ENCODE measurements around the gene SALL2.
A peak's percentile ranks its signal among the peaks of the same experiment; 100 is the strongest.
"Not testable (repeated sequence)": the region's sequence is repeated elsewhere in the genome, so short reads cannot be mapped to it uniquely, and the experiment has no call there.

The SALL2 gene

GRCh38 chr14:21525962-21526671, at the start of gene SALL2:
Gene SALL2 (minus strand): TSS chr14:21526346. CDS start chr14:21526127, 219 bp downstream.
- DNase-seq: peak; percentile 76

DNA sequence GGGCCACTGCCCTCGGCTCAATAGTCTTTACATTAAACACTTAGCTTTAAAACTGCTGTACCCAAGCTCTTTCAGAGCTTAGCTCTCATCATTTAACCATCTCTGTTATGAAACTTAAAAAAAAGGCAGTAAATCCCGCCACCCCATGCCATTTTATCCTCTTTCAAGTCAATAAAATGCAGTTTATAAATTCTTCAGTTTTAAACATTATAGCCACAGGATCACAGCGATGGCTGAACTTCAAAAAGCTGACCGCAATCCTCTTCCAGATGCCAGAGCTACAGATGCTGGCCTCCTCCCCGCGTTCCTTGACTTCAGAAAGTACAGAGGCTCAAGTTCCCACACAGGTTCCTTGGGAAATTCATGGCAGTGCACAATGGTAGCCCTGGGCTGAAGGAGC, 49.5 kb upstream of the SALL2 start:
- peak; percentile 8 for DNase-seq

DNA sequence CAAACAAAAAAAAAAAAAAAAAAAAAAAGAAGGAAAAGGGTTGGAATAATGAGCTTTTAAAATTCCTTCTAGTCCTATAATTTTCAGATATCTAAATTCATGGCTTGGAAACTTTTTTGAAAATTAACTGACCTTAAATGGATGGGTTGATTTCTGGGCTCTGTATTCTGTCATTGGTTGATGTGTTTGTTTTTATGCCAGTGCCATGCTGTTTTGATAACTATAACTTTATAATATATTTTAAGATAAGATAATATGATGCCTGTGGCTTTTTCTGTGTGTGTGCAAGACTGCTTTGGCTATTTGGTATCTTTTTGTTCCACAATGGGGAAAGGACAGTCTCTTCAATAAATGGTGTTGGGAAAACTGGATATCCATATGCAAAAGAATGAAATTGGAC, 46.5 kb upstream of the SALL2 start:
- no peak for DNase-seq

DNA sequence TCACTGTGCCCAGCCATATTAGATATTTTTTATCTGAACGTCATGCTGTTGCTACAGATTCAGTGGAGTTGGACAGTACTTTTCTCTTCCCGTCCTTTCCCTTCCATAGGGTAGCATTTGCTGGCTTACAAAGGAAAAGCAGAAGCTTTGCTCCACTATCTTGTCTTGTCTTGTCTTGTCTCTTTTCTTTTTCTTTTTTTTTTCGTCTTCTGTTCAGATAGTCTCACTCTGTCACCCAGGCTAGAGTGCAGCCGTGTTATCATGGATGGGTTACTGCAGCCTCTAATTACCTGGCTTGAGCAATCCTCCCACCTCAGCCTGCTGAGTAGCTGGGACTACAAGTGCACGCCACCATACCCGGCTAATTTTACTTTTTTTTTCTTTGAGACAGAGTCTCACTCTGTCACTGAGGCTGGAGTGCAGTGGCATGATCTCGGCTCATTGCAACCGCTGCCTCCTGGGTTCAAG, 32.6 kb upstream of the SALL2 start:
- no peak for DNase-seq

DNA sequence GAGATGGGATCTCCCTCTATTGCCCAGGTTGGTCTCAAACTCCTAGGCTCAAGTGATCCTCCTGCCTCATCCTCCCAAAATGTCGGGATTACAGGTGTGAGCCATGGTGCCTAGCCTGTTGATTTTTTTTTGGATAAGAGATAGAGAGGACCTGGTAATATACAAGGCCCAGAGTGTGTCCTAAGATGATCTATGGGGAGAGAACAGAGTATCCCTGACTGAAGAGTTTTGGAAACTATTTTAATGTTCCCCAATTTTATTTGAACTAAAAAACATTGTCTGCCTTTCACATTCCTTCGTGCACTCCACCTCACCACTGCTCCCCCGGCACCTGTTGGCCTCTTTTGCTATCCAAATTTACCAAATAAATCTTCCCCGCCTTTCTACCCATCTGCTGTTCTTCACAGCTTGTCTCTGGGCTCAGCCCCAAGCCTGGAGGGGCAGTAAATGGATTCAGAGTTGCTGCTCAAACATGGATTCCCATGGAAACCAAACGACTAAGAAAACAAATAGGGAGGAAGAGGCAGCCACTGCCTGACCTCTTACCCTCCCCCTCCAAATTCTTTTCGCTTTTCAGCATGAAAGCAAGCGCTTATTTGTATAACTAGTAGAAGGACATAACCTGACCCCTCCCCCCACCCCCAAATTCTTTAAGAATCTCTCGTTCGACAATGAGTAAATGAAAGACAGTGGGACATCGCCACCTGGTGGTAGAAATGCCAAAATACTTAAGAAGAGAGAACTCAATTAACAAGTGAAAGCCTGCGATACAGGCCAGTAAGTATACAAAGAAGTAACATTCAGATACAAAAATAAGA, 31.1 kb upstream of the SALL2 start:
- DNase-seq: peak; percentile 91

DNA sequence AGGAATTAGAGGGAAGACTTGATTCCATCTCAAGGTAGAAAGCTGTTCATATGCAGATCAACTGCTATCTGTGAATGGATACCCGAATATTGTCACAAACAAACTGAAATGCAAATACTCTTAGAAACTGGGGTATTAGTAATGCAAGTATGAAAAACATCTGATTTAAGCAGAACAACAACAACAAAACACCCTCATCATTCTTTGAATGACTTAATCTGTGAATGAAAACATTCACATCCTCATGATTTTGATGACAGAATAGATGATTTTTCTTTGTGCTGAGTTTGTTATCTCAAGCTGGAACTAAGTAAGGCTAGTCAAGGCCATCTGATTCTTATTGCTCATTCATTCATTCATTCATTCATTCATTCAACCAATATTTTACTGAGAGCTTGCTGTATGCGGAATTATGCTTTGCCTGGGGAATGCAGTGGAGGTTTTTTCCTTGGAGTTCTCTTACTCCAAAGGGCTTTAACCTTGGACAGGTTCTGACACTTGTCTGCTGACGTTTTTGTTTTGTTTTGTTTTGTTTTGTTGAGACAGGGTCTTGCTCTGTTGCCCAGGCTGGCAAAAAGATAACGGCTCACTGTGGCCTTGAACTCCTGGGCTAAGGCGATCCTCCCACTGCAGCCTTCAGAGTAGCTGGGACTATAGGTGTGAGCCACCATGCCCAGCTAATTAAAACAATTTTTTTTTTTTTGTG, 30.4 kb upstream of the SALL2 start:
- no peak for DNase-seq

DNA sequence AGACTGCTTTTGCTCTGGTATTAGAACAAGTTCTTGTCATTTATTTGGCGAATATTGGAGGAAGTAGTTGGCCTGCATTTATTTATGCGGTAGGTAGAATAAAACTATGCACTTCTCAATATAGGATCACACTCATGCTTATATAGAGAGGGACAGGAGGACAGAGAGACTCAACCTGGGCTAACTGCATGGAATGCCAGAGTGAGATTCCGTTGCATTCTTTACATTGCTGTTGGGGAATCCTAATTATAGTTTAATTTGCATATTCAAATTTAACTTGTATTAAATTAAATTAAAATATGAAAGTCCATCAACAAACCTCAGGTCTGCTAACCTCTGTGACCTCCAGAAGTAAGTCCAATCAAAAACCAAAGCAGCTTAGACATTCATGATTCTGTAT, 27.1 kb upstream of the SALL2 start:
- no peak for DNase-seq

GRCh38 chr14:21544588-21544987, 18.4 kb upstream of the SALL2 start:
- DNase-seq: not testable (repeated sequence)

GRCh38 chr14:21543963-21544362, 17.8 kb upstream of the SALL2 start:
- no peak for DNase-seq

DNA sequence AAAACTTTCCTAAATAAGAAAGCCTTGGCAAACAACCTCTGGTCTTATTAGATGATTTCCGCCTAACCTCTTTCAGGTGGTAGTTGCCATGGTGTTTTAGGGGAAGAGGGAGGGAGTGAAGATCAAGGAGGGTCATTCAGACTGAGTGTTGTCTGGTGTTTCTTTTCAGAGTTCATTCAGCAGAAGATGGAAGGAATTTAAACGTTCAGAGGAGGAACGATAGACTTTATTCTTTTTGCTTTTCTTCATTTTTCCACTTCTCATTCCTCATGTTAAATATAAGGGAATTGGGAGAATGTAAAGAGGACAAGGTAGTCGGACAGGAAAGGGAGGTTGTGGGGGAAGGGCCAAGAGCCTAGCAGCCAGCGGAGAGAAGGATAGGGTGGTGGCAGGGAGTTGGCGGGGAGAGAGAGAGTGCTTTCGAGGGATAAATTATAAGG, 17.4 kb upstream of the SALL2 start:
- no peak for DNase-seq

GRCh38 chr14:21541413-21542074, 15.4 kb upstream of the SALL2 start:
- DNase-seq: no peak

DNA sequence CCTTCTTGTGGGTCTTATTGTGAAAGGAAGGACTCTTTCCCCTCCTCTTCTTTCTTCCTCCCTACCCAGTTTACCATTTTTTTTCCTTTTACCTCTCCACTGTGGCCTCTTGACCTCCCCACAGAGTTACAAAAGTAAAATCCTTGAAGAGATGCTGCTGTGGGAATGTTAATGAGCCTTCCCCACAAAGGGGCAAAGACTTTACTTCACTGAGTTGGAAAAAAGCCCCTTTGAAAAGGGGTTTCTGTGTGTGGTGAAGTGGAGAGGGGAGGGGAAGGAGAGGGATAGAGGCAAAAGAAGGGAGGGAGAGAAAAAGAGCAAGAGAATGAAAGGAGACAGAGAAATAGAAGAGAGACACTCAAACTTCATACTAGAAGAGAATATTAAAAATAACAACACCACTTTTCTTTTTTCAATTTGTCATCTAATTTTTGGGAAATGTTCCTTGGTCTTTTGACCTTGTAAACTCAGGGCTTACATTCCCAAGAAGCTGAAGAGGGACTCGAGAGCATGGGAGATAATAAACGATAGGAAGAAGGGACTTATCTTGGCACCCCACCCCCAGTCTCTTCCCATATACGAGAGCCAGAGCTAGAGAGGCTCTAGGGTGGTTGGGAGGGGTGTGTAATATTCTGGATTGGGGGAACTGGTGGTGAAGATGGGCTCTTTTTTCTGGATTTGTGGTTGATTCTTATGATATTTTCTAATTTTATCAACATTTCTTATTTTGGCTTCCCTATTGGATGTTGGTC, 13.2 kb upstream of the SALL2 start:
- no peak for DNase-seq

- DNase-seq: no peak
Observed at GRCh38 chr14:21537090-21537424, 10.9 kb upstream of the SALL2 start.

DNA sequence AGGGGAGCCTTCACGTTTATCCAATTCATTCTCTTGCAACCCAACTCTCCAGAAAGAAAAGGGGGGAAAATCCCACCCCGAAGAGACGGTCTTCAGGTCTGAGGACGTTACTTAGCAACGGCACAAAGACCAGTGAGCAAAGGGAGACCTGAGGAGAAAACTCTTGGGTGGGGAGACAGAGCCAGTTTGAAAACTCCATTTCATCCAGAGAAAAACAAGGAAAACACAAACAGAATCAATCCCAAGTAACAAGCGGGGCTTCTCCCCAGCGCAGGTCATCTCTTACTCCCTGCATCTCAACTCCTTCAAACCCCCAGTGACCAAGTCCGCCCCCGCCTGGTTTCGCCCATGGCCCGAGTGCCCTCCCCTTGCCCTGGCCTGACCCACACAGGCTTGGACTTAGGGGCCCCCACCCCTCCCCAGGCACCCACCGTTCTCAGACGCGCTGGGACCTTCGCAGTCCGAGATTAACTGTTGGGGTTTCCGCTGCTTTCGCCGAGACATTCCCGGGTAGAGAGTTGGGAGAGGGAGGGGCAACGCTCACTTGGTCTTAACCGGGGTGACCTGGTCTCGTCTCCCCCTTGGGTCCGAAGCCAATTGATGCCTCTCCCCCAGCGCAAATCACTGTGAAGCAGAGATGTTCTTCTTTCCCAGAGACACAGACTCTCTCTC, 10.4 kb upstream of the SALL2 start:
- no peak for DNase-seq

DNA sequence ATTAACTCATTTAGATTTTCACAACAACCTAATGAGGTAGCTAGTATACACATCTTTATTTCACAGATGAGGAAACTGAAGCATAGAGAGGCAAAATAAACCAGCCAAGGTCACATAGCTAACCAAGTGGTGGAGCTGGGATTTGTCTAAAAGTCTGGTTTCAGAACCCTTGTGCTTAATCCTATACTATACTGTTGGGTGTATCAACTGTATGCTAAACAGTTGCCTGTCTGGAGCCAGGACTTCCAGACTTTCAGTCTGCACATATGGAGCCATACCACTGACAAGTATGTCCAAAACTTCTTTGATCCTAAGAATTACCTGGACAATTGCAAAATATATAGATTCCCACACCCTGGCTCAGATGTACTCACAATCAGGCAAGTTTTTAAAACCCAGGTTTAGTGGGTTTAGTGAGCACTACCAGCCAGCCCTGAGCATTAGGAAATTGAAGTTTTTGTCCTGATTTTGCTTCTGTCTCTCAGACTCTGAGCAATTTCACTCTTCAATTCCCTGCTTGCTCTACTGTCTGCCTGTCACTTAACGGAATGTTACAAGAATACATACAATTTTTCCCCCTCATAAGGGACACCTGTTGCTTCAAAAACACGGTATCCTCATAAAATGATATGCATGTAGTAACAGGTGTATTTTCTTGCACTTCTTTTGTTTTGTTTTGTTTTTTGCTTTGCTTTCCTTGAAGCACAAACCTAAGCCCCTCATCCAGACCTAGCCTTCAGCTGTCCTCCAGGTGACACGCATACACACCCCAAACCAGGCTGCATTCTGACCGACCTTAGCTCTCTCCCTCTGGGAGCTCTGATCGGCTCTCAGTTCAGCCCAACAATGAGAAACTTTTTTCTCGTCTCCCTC, 9.6 kb upstream of the SALL2 start:
- no peak for DNase-seq

DNA sequence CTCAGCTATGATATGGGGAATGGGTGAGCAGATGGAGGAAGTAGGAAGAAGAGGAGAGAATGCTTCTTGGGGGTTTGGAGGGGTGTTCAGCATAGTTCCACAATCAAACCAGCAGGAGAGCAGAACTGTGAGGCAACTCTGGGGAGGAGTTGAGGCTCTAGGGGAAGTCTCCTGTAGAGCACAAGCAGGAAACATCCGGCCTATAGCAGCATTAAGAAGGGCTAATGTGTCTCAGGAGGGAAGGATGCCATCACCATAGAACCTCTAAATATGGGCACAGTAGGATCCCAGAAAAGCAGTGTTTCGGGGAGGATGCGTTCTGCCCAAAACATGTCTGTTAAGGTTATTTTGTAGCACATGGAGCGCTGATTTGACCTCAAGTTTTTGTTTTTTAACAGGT, 8.4 kb upstream of the SALL2 start:
- no peak for DNase-seq

GRCh38 chr14:21533294-21533693, 7.1 kb upstream of the SALL2 start:
- DNase-seq: no peak

DNA sequence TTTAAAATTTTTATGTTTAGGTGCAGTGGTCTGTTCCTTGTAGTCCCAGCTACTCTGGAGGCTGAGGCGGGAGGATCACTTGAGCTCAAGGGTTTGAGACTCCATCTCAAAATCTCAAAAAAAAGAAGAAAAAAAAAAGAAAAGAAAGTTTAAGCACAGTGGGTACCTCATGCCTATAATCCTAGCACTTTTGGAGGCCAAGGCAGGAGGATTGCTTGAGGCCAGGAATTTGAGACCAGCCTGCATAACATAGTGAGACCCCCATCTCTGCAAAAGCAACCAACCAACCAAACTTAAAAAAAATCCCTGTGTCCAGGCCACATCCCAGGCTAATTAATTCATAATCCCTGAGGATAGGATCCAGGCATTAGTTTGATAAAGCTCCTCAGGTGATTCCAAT, 3.4 kb upstream of the SALL2 start:
- DNase-seq: no peak

DNA sequence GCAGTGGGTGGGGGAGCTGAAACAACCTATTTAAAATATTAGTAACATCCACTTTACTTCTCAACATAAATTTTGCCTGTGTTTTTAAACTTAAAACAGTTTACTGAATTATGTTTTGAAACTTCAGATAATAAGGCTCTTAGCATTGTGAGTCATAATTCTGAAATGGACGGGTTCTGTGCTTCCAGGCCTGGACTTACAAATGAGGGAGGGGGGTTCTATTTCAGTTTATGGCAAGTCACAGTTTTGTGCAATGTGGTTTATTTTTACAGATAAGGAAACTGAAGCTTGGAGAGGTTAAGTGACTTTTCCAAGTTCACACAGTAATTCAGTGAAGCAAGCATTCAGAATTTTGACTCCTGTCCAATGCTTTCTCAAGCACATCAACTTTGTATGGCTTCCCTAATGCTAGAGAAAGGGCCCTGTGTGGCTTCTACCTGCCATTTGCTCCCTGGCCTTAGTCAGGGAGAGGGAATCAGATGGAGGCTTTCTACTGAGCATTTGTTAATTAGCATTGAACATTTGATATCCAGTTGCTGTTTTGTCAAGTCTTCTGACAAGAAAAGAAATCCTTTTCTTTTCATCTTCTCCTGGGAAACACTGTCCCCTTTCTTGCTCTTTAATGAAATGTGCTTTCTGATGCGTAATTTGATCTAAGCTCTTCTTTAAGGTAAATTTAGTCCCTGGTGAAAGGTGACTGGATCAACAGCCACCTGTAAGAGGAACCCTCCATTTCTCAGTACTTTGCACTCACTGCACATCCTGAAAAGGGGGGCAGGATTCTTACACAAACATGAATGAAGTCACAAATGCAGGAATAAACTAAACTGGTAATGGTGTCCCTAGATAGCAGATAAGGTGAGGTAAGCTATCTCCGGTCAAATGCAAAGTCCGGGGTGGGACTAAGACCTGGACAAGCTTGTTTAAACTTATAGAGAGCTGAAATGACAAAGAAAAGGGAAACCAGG, 2.5 kb upstream of the SALL2 start:
- DNase-seq: no peak

- DNase-seq: no peak
Observed at GRCh38 chr14:21527318-21527679, 1.2 kb upstream of the SALL2 start.

Data from EL (cell line).